A549 treated with dexamethasone at 1 μM for 4 hours (cell line): ENCODE results near the gene ZBP1. TPM values are rescaled to one million over a fixed set of nuclear protein-coding genes. Genes with fewer than 3 reads are reported as not detected.

ENCODE experiments used
- total RNA-seq: library from RNA; stranded (reverse); fragments of 200-300 nt; extraction: Qiagen RNA extraction; gene quantifications from 5 replicates; pipeline ENCODE4 v1.2.3, GENCODE V29; 2022

ZBP1 gene, protein sequence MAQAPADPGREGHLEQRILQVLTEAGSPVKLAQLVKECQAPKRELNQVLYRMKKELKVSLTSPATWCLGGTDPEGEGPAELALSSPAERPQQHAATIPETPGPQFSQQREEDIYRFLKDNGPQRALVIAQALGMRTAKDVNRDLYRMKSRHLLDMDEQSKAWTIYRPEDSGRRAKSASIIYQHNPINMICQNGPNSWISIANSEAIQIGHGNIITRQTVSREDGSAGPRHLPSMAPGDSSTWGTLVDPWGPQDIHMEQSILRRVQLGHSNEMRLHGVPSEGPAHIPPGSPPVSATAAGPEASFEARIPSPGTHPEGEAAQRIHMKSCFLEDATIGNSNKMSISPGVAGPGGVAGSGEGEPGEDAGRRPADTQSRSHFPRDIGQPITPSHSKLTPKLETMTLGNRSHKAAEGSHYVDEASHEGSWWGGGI
- total RNA-seq = not detected in 5 replicates

GRCh38 chr20:57620274-57620990 is at the start of gene ZBP1:
Gene ZBP1 (minus strand): TSS chr20:57620426. CDS start chr20:57620295, 131 bp downstream.

DNA sequence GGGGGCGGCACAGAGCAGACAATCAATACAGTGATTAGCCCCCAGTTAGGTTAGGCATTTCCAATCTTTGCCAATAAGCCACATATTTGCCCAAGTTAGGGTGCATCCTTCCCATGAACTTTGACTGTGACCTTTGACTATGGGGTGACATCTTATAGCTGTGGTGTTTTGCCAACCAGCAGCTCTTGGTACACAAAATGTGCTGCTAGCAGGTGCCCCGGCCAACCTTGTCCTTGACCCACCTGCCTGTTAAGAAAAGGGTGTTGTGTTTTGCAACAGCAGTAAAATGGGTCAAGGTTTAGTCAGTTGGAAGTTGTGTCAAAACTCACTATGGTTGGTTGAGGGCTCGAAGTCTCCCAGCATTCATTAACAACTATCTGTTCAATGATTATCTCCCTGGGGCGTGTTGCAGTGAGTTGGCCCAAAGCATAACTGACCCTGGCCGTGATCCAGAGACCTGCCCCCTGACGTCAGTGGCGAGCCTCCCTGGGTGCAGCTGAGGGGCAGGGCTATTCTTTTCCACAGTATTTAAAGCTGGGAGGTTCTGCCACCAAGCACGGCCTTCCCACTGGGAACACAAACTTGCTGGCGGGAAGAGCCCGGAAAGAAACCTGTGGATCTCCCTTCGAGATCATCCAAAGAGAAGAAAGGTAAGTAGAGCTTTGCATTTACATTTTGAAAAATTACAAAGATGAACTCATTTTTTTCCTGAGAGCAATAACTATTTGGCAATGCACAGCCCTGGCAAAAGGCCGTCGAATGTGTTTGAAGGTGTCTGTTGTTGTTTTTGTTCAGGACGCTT is 59.5 kb downstream of the ZBP1 start, which contains the start of gene PCK1:
Gene PCK1 (plus strand): TSS at position 557 of the 802 bp plus-strand sequence. CDS start 302 bp downstream, outside the sequence.

Other genes with a start within 250 kb of the ZBP1 start
- gene RBM38, start 229.0 kb downstream of the ZBP1 start, total RNA-seq = 23.3 to 35.8 TPM (median 35.0 TPM) in 5 replicates
- 0.02 to 0.06 TPM (median 0.03 TPM) in 4 of 5 replicates, not detected in the other for gene CTCFL, start 95.3 kb downstream of the ZBP1 start, total RNA-seq
- 0.05 to 0.16 TPM (median 0.13 TPM) in 5 replicates for gene PCK1, start 59.3 kb downstream of the ZBP1 start, total RNA-seq
- gene PMEPA1, start 89.6 kb upstream of the ZBP1 start, total RNA-seq = 122 to 374 TPM (median 320 TPM) in 5 replicates